ENCODE measurements around the gene TSN.
A peak's percentile ranks its signal among the peaks of the same experiment; 100 is the strongest.
"Not testable (repeated sequence)": the region's sequence is repeated elsewhere in the genome, so short reads cannot be mapped to it uniquely, and the experiment has no call there.

The TSN gene

DNA sequence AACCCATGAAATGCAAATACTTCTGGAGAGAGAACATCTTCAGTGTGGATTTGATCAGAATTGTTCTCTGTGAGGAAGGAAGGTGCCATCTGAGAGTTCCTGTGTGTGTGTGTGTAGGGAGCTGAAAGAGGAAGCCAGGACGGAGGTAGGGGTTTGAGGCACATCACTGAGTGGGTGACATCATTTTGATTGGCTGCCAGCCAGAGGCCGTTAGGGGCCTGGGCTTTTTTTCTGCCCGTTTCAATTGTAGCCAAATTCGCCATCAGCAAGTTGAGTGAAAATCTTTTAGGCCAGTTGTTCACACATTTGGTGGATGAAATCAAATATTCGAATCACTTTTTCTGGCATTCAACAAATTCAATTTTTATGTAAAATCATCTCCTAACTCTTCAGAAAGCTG lies 48.9 kb downstream of the TSN start:
- 0 out of 2 replicates have a peak, but pooled peaks cover 6% of the 10 kb centered on the region for H3K9me3 ChIP-seq (ENCODE audit: insufficient read depth, low read depth, low read length)
- H2AFZ ChIP-seq (ENCODE audit: low read length) = peak overlapping the region; percentile 48
- no peak for TF ChIP-seq EZH2phosphoT487 (IDR thresholded peaks at IDR 0.05; ENCODE audit: borderline replicate concordance)
- TF ChIP-seq, protein P1, sequence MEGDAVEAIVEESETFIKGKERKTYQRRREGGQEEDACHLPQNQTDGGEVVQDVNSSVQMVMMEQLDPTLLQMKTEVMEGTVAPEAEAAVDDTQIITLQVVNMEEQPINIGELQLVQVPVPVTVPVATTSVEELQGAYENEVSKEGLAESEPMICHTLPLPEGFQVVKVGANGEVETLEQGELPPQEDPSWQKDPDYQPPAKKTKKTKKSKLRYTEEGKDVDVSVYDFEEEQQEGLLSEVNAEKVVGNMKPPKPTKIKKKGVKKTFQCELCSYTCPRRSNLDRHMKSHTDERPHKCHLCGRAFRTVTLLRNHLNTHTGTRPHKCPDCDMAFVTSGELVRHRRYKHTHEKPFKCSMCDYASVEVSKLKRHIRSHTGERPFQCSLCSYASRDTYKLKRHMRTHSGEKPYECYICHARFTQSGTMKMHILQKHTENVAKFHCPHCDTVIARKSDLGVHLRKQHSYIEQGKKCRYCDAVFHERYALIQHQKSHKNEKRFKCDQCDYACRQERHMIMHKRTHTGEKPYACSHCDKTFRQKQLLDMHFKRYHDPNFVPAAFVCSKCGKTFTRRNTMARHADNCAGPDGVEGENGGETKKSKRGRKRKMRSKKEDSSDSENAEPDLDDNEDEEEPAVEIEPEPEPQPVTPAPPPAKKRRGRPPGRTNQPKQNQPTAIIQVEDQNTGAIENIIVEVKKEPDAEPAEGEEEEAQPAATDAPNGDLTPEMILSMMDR (conservative IDR thresholded peaks at IDR 0.05; ENCODE audit: low read length) = no peak
- H3K9me2 ChIP-seq (replicated peaks; ENCODE audit: low read depth, low read length) = no peaks in the 10 kb centered on the region
- H3K4me3 ChIP-seq (ENCODE audit: low read length, poor library complexity, severe bottlenecking) = no peak overlapping the region
- H3K27me3 ChIP-seq (ENCODE audit: insufficient read depth, low read length, poor library complexity, severe bottlenecking) = no peaks in the 10 kb centered on the region
- H3F3A ChIP-seq (ENCODE audit: low read depth) = no peaks in the 10 kb centered on the region
- peaks cover 15% of the 10 kb centered on the region for H3K4me1 ChIP-seq (ENCODE audit: insufficient read depth, low read length, poor library complexity, severe bottlenecking)
- H3K4me2 ChIP-seq (ENCODE audit: low read depth, low read length, poor library complexity, severe bottlenecking) = peak overlapping the region; percentile 34
- no peaks in the 10 kb centered on the region for H3K79me2 ChIP-seq (ENCODE audit: insufficient read depth, low read length)
- H3K36me3 ChIP-seq (ENCODE audit: insufficient read depth, low read length) = no peaks in the 10 kb centered on the region
- no peaks in the 10 kb centered on the region for H4K20me1 ChIP-seq (ENCODE audit: insufficient read depth, low read length, poor library complexity, severe bottlenecking)
- H3K9ac ChIP-seq (ENCODE audit: low read depth, low read length, poor library complexity, severe bottlenecking) = peak overlapping the region; percentile 11

DNA sequence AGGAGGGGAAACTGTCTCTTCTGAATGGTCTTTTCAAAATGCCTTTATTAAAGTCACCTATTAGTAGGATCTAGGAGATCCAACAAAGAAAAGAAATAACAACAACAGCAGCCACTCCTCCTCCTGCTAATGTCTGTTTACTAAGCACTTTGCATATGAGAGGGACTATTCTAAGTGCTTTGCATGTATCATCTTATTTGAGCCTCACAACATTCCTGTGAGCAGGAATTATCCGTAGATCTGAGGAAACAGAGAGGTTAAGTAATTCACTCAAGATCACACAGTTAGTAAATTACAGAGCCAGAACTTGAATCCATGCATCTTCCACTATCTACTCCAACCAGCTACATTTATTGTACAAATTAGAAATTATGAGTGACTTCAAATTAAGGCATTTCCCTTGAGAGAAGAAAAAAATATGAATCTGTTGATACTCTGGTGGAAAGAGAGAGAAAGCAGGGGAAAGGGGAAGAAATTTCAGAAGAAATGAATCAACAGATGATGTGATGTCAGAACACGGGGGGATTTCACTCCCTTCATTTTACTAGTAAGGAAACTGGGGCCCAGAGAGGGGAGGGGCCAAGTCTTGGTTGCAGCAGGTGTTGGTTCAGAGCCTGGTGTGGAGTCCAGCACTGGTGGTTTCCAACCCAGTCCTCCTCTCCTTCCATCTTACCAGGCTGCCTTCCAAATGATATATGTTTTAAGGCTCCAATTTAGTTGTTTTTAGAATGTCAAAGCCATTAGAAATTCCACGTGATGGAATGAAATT lies 49.7 kb downstream of the TSN start:
- Histone ChIP-seq H3F3A (ENCODE audit: low read depth) (no peaks in the 10 kb centered on the region), H3K27me3 (ENCODE audit: insufficient read depth, low read length, poor library complexity, severe bottlenecking) (no peaks in the 10 kb centered on the region), H3K9ac (ENCODE audit: low read depth, low read length, poor library complexity, severe bottlenecking) (peak overlapping the region; percentile 11), H3K36me3 (ENCODE audit: insufficient read depth, low read length) (no peaks in the 10 kb centered on the region), H3K79me2 (ENCODE audit: insufficient read depth, low read length) (no peaks in the 10 kb centered on the region), H3K4me3 (ENCODE audit: low read length, poor library complexity, severe bottlenecking) (no peak overlapping the region), H3K9me2 (replicated peaks; ENCODE audit: low read depth, low read length) (no peaks in the 10 kb centered on the region), H4K20me1 (ENCODE audit: insufficient read depth, low read length, poor library complexity, severe bottlenecking) (no peaks in the 10 kb centered on the region), H3K4me2 (ENCODE audit: low read depth, low read length, poor library complexity, severe bottlenecking) (no peak overlapping the region), H3K4me1 (ENCODE audit: insufficient read depth, low read length, poor library complexity, severe bottlenecking) (peaks cover 15% of the 10 kb centered on the region), H3K9me3 (ENCODE audit: insufficient read depth, low read depth, low read length) (0 out of 2 replicates have a peak, but pooled peaks cover 6% of the 10 kb centered on the region), H2AFZ (ENCODE audit: low read length) (peak overlapping the region; percentile 48)
- TF ChIP-seq, protein P1 (conservative IDR thresholded peaks at IDR 0.05; ENCODE audit: low read length) = no peak
- TF ChIP-seq EZH2phosphoT487 (IDR thresholded peaks at IDR 0.05; ENCODE audit: borderline replicate concordance) = no peak

DNA sequence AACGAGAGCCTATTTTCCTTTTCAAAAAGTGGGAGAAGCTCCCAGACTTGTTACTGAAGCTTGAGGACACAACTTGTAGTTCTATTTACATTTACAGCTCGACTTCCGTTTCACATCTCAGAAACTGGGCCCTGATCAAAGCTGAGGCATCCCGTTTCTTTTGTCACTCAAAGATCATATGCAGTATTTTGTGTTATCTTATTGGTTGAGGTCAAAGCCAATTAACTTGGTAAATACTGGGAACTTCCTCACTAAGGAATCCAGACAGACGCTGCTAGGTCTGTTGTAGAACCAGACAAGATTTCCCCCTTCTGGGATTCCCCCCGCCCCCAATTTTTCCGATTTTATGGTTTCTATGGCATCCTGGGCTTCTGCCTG lies 50.3 kb downstream of the TSN start:
- no peaks in the 10 kb centered on the region for H3K9me2 ChIP-seq (replicated peaks; ENCODE audit: low read depth, low read length)
- TF ChIP-seq, protein P1 (conservative IDR thresholded peaks at IDR 0.05; ENCODE audit: low read length) = no peak
- TF ChIP-seq EZH2phosphoT487 (IDR thresholded peaks at IDR 0.05; ENCODE audit: borderline replicate concordance) = no peak
- no peak overlapping the region for H2AFZ ChIP-seq (ENCODE audit: low read length)
- H4K20me1 ChIP-seq (ENCODE audit: insufficient read depth, low read length, poor library complexity, severe bottlenecking) = no peaks in the 10 kb centered on the region
- H3K36me3 ChIP-seq (ENCODE audit: insufficient read depth, low read length) = no peaks in the 10 kb centered on the region
- H3K4me2 ChIP-seq (ENCODE audit: low read depth, low read length, poor library complexity, severe bottlenecking) = no peak overlapping the region
- H3K4me1 ChIP-seq (ENCODE audit: insufficient read depth, low read length, poor library complexity, severe bottlenecking) = peaks cover 15% of the 10 kb centered on the region
- H3K79me2 ChIP-seq (ENCODE audit: insufficient read depth, low read length) = no peaks in the 10 kb centered on the region
- no peaks in the 10 kb centered on the region for H3F3A ChIP-seq (ENCODE audit: low read depth)
- no peak overlapping the region for H3K9ac ChIP-seq (ENCODE audit: low read depth, low read length, poor library complexity, severe bottlenecking)
- no peaks in the 10 kb centered on the region for H3K27me3 ChIP-seq (ENCODE audit: insufficient read depth, low read length, poor library complexity, severe bottlenecking)
- no peak overlapping the region for H3K4me3 ChIP-seq (ENCODE audit: low read length, poor library complexity, severe bottlenecking)
- 0 out of 2 replicates have a peak, but pooled peaks cover 6% of the 10 kb centered on the region for H3K9me3 ChIP-seq (ENCODE audit: insufficient read depth, low read depth, low read length)

DNA sequence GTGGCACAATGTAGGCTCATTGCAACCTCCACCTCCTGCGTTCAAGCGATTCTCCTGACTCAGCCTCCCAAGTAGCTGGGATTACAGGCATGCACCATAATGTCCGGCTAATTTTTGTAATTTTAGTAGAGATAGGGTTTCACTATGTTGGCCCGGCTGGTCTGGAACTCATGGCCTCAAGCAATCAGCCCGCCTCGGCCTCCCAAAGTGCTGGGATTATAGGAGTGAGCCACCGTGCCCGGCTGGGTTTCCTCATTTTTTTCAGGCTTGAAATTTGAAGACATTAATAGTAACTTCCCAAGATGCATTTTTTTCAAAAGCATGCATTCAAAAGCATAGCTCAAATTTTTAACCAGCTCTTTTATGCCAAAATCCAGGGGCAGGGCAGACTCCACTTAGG lies 52.3 kb downstream of the TSN start:
- H3K9me3 ChIP-seq (ENCODE audit: insufficient read depth, low read depth, low read length); H3K9me2 ChIP-seq (replicated peaks; ENCODE audit: low read depth, low read length); H3K79me2 ChIP-seq (ENCODE audit: insufficient read depth, low read length); H3K4me3 ChIP-seq (ENCODE audit: low read length, poor library complexity, severe bottlenecking); H3K36me3 ChIP-seq (ENCODE audit: insufficient read depth, low read length); H3K4me2 ChIP-seq (ENCODE audit: low read depth, low read length, poor library complexity, severe bottlenecking); H3K9ac ChIP-seq (ENCODE audit: low read depth, low read length, poor library complexity, severe bottlenecking); H2AFZ ChIP-seq (ENCODE audit: low read length); H3K27me3 ChIP-seq (ENCODE audit: insufficient read depth, low read length, poor library complexity, severe bottlenecking); H3F3A ChIP-seq (ENCODE audit: low read depth); H4K20me1 ChIP-seq (ENCODE audit: insufficient read depth, low read length, poor library complexity, severe bottlenecking): not testable (repeated sequence)
- H3K4me1 ChIP-seq (ENCODE audit: insufficient read depth, low read length, poor library complexity, severe bottlenecking) = peaks cover 15% of the 10 kb centered on the region

Data from Loucy (cell line).